A549 (cell line): Measurements from ENCODE around the gene HTRA2.

Source experiments
- CEBPB ChIP-seq, 2 experiments: fragments of >200 bp in 1 of 2; sonication (Bioruptor Twin) in 1 of 2; formaldehyde crosslinking in 1 of 2; IDR thresholded peaks; 2 replicates each; pipeline ENCODE4 v1.6.1; 2012 to 2016
- CTCF ChIP-seq: fragments of >200 bp; sonication (Bioruptor Twin); formaldehyde crosslinking; IDR thresholded peaks from 3 replicates; pipeline ENCODE4 v1.5.1; 2016
- EP300 ChIP-seq, 2 experiments: fragments of >200 bp; sonication (Bioruptor Twin); formaldehyde crosslinking; IDR thresholded peaks; 2 replicates in 1 of 2; 3 replicates in 1 of 2; pipeline ENCODE4 v1.6.1; 2016 to 2017
- HDAC2 ChIP-seq: fragments of 200-600 bp; sonication (generic); IDR thresholded peaks from 2 replicates; pipeline ENCODE4 v1.6.1; 2016
- JUN ChIP-seq, 2 experiments: fragments of >200 bp; sonication (Bioruptor Twin); formaldehyde crosslinking; IDR thresholded peaks; 2 replicates in 1 of 2; 3 replicates in 1 of 2; pipeline ENCODE4 v1.6.1; 2016 to 2017
- MAX ChIP-seq: IDR thresholded peaks from 2 replicates; pipeline ENCODE4 v1.6.1; 2012
- PBX3 ChIP-seq: IDR thresholded peaks from 2 replicates; pipeline ENCODE4 v1.6.1; 2012
- POLR2A ChIP-seq: IDR thresholded peaks from 2 replicates; pipeline ENCODE4 v1.6.1; 2012; ENCODE audit warnings: mild to moderate bottlenecking, low read length
- REST ChIP-seq: fragments of 200-600 bp; sonication (generic); IDR thresholded peaks from 2 replicates; pipeline ENCODE4 v1.6.1; 2016; ENCODE audit warnings: antibody characterized with exemption, mild to moderate bottlenecking, moderate library complexity
- SMC3 ChIP-seq: fragments of >200 bp; sonication (Bioruptor Twin); formaldehyde crosslinking; IDR thresholded peaks from 3 replicates; pipeline ENCODE4 v1.6.1; 2018; ENCODE audit warnings: inconsistent platforms

- no peak for TF ChIP-seq HDAC2
- no peak for TF ChIP-seq CTCF
- no peak for TF ChIP-seq CEBPB (IDR thresholded peaks at IDR 0.05)
- no peak for TF ChIP-seq POLR2A
- TF ChIP-seq MAX: no peak
- TF ChIP-seq EP300 (IDR thresholded peaks at IDR 0.05): no peak
- TF ChIP-seq REST: no peak
- no peak for TF ChIP-seq PBX3
- no peak for TF ChIP-seq SMC3
- TF ChIP-seq JUN (IDR thresholded peaks at IDR 0.05): no peak
These were observed 34.3 kb upstream of the HTRA2 start for GRCh38 chr2:74495440-74495839.
